Upper lobe of left lung (tissue), 4 donors: Measurements from ENCODE around the gene CDKAL1.
"Not testable (repeated sequence)": the region's sequence is repeated elsewhere in the genome, so short reads cannot be mapped to it uniquely, and the experiment has no call there.

Experiments used
- CTCF ChIP-seq, 6 experiments: fragments of 450-650 bp in 4 of 6; fragments of 200-600 bp in 2 of 6; sonication (generic) in 2 of 6; IDR thresholded peaks; one replicate each; pipeline ENCODE4 v1.5.1; 2016 to 2019; ENCODE audit warnings: antibody characterized with exemption in 6 of 6
- POLR2AphosphoS5 ChIP-seq, 2 donors: sonication (generic); formaldehyde crosslinking; IDR thresholded peaks; one replicate each; pipeline ENCODE4 v1.5.1; 2017; ENCODE audit warnings: antibody characterized with exemption in 2 of 2

DNA sequence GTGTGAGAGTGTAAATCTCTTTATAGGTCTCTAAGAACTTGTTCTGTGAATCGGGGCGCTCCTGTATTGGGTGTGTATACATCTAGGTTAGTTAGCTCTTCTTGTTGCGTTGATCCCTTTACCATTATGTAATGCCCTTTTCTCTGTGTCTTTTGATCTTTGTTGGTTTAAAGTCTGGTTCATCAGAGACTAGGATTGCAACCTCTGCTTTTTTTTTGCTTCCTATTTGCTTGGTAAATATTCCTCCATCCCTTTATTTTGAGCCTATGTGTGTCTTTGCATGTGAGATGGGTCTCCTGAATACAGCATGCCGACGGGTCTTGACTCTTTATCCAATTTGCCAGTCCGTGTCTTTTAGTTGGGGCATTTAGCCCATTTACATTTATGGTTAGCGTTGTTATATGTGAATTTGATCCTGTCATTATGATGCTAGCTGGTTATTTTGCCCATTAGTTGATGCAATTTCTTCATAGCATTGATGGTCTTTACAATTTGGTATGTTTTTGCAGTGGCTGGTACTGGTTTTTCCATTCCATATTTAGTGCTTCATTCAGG, 60.1 kb downstream of the CDKAL1 start:
- TF ChIP-seq POLR2AphosphoS5, CTCF (IDR thresholded peaks at IDR 0.05): not testable (repeated sequence)
